Common myeloid progenitor, CD34-positive (primary cell): ENCODE measurements around the gene TPK1.

Source experiments
- CTCF ChIA-PET: fragments of 350-600 bp; sonication (Branson Sonifier 250); formaldehyde crosslinking; loops from one replicate; lab custom pipeline; 2021; ENCODE audit warnings: antibody characterized with exemption; lab: Charles Lee
- POLR2A ChIA-PET: fragments of 350-600 bp; sonication (Branson Sonifier 250); formaldehyde crosslinking; loops from one replicate; lab custom pipeline; 2021; ENCODE audit warnings: antibody characterized with exemption; lab: Charles Lee
- DNase-seq, 3 donors: peaks; one replicate each; pipeline versions ENCODE4 v3.0.0 to v3.0.0-alpha.2; 2013
- H3K27ac ChIP-seq, 2 experiments: 1 replicate in 1 of 2; 2 replicates in 1 of 2; pipeline ENCODE4 v1.7.0; 2013; ENCODE audit warnings: inconsistent platforms in 2 of 2, low read length in 2 of 2, mild to moderate bottlenecking in 2 of 2, low read depth in 1 of 2, moderate library complexity in 1 of 2; ENCODE audit not compliant: severe bottlenecking in 2 of 2, insufficient read depth in 1 of 2, poor library complexity in 1 of 2
- H3K27me3 ChIP-seq, 5 experiments: replicated peaks in 2 of 5; 1 replicate in 3 of 5; 2 replicates in 2 of 5; pipeline versions ENCODE4 v1.6.1 to v1.7.0; 2013; ENCODE audit warnings: low read length in 4 of 5, mild to moderate bottlenecking in 2 of 5, moderate library complexity in 2 of 5, inconsistent platforms in 1 of 5; ENCODE audit not compliant: insufficient read depth in 5 of 5, control insufficient read depth in 4 of 5
- H3K36me3 ChIP-seq, 4 experiments: 1 replicate in 2 of 4; 2 replicates in 2 of 4; pipeline versions ENCODE4 v1.6.1 to v1.7.0; 2013; ENCODE audit warnings: low read length in 3 of 4, control low read depth in 1 of 4, mild to moderate bottlenecking in 1 of 4; ENCODE audit not compliant: control insufficient read depth in 4 of 4, insufficient read depth in 4 of 4
- H3K4me1 ChIP-seq, 4 experiments: 1 replicate in 3 of 4; 2 replicates in 1 of 4; pipeline versions ENCODE4 v1.6.1 to v1.7.1; 2013; ENCODE audit warnings: low read length in 3 of 4, mild to moderate bottlenecking in 3 of 4, control low read depth in 1 of 4, inconsistent platforms in 1 of 4, moderate library complexity in 1 of 4; ENCODE audit not compliant: control insufficient read depth in 4 of 4, insufficient read depth in 4 of 4; ENCODE audit errors: control extremely low read depth in 1 of 4
- H3K4me3 ChIP-seq, 7 experiments: 1 replicate in 4 of 7; 2 replicates in 3 of 7; pipeline versions ENCODE4 v1.5.1 to v1.7.0; 2013; ENCODE audit warnings: mild to moderate bottlenecking in 7 of 7, low read length in 6 of 7, moderate library complexity in 6 of 7, inconsistent platforms in 2 of 7, low read depth in 2 of 7, control low read depth in 1 of 7; ENCODE audit not compliant: insufficient read depth in 4 of 7, control insufficient read depth in 1 of 7; ENCODE audit errors: extremely low read depth in 1 of 7
- H3K9me3 ChIP-seq, 5 experiments: 1 replicate in 4 of 5; 2 replicates in 1 of 5; pipeline versions ENCODE4 v1.6.1 to v1.7.1; 2013; ENCODE audit warnings: low read length in 4 of 5, mild to moderate bottlenecking in 2 of 5, inconsistent platforms in 1 of 5, low read depth in 1 of 5, moderate library complexity in 1 of 5; ENCODE audit not compliant: control insufficient read depth in 4 of 5, insufficient read depth in 2 of 5; ENCODE audit errors: control extremely low read depth in 1 of 5
- WGBS: methylation state at CpG from one replicate; pipeline ENCODE4 v1.1.5; 2013; ENCODE audit not compliant: insufficient coverage; 5-methylcytosine and 5-hydroxymethylcytosine counted together

Gene TPK1

DNA sequence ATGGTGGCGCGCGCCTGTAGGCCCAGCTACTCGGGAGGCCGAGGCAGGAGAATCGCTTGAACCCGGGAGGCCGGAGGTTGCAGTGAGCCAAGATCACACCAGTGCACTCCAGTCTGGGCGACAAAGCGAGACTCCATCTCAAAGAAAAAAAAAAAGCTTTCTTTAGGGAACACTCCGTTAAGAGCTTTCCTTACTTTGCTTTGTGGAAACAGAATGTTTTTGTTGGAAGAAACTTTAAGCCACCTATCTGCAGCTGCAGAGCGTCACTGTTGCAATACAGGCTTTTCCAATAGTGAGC is 641 bp upstream of the TPK1 start:
- peak overlapping the region in 1 of 2 experiments; percentile 89 for H3K27ac ChIP-seq
- H3K36me3 ChIP-seq, result no peaks in the 10 kb centered on the region
- DNase-seq, result no peak
- POLR2A ChIA-PET, result interaction anchor here (0.8 to 2.1 kb wide), 3 partner anchors 9 to 24 kb away, joined by 3 to 6 read pairs (median 3); no protein-coding TSS in a partner anchor
- WGBS, result 89% methylated on average over 9 of the region's 12 CpGs
- peaks cover 6 to 21% (median 16%) of the 10 kb centered on the region in 4 experiments for H3K4me1 ChIP-seq
- CTCF ChIA-PET, result interaction anchor here (1.0 to 4.0 kb wide), 7 partner anchors 9 to 96 kb away, joined by 3 to 14 read pairs (median 4); no protein-coding TSS in a partner anchor
- H3K9me3 ChIP-seq, result peaks cover 0 to 1% (median 0%) of the 10 kb centered on the region in 5 experiments
- H3K4me3 ChIP-seq, result peak overlapping the region in 4 of 7 experiments; percentile 81 to 99 (median 86)
- H3K27me3 ChIP-seq, result no peaks in the 10 kb centered on the region

DNA sequence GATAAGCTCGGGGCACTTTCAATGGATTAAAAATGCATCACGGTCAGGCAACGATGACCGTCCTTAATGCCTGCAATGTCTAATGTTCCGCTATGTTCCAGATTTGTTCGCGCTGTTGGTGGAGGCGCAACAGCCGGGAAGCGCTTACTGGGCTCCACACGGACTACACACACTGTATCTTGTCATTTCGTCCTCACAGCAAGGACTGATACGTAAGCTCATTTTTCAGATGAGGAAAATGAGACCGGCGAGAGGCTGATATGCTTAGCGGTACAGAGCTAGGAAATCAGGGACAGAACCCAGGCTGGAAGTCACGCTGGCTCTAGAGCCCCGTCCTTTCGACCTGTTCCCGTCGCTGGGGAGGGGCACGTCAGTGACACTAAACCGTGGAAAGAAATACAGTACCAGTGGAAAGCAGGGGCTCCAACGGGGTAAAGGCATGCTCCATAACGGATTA is 670 bp downstream of the TPK1 start:
- H3K9me3 ChIP-seq, result peaks cover 0 to 1% (median 0%) of the 10 kb centered on the region in 5 experiments
- peaks cover 0 to 2% (median 0%) of the 10 kb centered on the region in 4 experiments for H3K36me3 ChIP-seq
- H3K27ac ChIP-seq, result peak overlapping the region; percentile 74 to 89
- POLR2A ChIA-PET, result interaction anchor here (0.6 to 2.1 kb wide), 7 partner anchors 10 to 98 kb away, joined by 3 to 9 read pairs (median 5); no protein-coding TSS in a partner anchor
- peak in 2 of 3 donors; percentile 32 to 70 for DNase-seq
- CTCF ChIA-PET, result interaction anchor here (0.8 to 4.0 kb wide), 10 partner anchors 9 to 99 kb away, joined by 3 to 14 read pairs (median 4); no protein-coding TSS in a partner anchor
- peaks cover 6 to 20% (median 15%) of the 10 kb centered on the region in 4 experiments for H3K4me1 ChIP-seq
- H3K27me3 ChIP-seq, result no peaks in the 10 kb centered on the region
- 0% methylated on average over 18 of the region's 25 CpGs for WGBS
- peak overlapping the region; percentile 74 to 99 (median 87) for H3K4me3 ChIP-seq

DNA sequence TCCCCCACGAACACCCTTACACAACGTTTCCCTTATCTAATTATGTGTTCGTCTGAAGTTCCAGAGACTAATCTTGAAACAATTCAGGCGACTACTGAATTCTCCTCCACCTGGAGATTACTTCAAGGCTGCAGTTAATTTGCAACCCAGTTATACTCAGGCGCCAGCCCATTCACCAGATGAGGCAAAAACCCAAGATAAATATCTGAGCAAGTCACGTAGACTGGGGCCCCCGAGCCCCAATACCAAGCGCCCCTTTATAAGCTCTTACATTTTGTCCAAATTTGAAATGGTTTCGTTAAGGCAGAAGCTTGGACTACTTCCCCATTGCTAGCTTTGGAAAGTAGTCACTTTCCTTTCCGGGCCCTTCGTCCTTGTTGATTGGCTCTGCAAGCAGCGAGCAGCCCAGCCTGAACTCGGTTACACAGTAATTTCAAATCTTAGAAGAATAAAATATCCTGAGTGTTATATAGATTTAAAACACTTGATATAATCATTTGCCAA is 1.2 kb downstream of the TPK1 start:
- H3K4me3 ChIP-seq, result peak overlapping the region; percentile 74 to 99 (median 87)
- H3K27me3 ChIP-seq, result no peaks in the 10 kb centered on the region
- WGBS, result 39% methylated on average over 9 of the region's 13 CpGs
- peak; percentile 68 to 88 (median 85) for DNase-seq
- ChIA-PET CTCF (interaction anchor here (0.8 to 4.0 kb wide), 9 partner anchors 8 to 99 kb away, joined by 3 to 14 read pairs (median 5); no protein-coding TSS in a partner anchor), POLR2A (interaction anchor here (0.6 to 1.4 kb wide), 3 partner anchors 16 to 56 kb away, joined by 3 to 9 read pairs (median 3); no protein-coding TSS in a partner anchor)
- peak overlapping the region; percentile 74 to 89 for H3K27ac ChIP-seq
- H3K4me1 ChIP-seq, result peaks cover 6 to 20% (median 15%) of the 10 kb centered on the region in 4 experiments
- H3K36me3 ChIP-seq, result peaks cover 0 to 2% (median 0%) of the 10 kb centered on the region in 4 experiments
- H3K9me3 ChIP-seq, result peaks cover 0 to 2% (median 0%) of the 10 kb centered on the region in 5 experiments

DNA sequence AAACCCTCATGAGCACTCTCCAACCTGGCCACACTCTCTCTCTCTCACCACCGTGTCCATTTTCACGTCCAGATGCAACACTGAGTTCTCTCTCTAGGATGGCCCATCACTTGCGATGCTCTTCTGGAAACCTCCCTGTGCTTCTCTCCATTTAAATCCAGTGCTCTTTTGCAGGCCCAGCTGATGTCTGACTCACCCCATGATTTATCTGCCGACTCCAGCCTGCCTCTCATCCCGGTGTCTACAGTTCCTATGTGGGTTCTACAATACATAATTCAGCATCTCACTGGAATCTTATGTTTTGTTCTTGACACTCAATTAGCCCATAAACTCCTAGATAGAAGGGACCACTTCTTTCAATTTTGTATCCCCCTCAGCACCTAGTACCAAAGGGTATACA is 5.0 kb downstream of the TPK1 start:
- DNase-seq, result no peak
- H3K36me3 ChIP-seq, result peaks cover 0 to 2% (median 0%) of the 10 kb centered on the region in 4 experiments
- no peak overlapping the region for H3K27ac ChIP-seq
- no peak overlapping the region for H3K4me3 ChIP-seq
- H3K9me3 ChIP-seq, result peaks cover 0 to 2% (median 0%) of the 10 kb centered on the region in 5 experiments
- no peaks in the 10 kb centered on the region for H3K27me3 ChIP-seq
- CTCF ChIA-PET, result interaction anchor here (0.9 kb wide), 1 partner anchor 10 kb away, joined by 3 read pairs; no protein-coding TSS in a partner anchor
- WGBS, result 100% methylated on average over 5 of the region's 5 CpGs
- POLR2A ChIA-PET, result no interaction called here
- H3K4me1 ChIP-seq, result peaks cover 6 to 16% (median 10%) of the 10 kb centered on the region in 4 experiments

DNA sequence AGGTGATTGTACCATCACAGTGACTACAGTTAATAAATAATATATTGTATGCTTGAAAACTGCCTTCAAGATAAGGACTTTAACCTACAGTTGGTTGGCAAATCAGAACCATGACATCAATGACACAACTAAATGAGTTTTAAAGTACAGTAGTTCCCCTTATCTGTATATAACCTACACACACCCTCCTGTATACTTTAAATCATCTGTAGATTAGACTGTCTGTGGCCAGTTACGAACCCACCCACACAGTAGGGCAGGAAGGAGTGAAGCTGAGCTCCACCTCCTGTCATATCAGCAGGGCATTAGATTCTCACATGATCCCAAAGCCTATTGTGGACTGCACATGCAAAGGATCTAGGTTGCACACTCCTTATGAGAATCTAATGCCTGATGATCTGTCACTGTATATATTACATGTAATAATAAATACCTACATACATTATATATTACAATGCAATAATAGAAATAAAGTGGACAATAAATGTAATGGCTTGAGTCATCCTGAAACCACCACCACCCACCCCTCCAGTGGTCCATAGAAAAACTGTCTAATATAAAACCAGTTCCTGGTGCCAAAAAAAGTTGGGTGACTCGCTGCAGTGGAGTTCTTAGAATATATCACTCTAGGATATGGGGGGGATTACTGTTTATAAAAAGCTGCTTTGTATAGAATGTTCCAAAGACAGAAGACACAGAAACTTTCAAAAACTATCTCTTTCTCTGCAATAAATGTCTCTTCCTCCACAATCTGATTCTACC is 5.6 kb downstream of the TPK1 start:
- 86% methylated on average over 1 of the region's 2 CpGs for whole genome bisulfite sequencing

DNA sequence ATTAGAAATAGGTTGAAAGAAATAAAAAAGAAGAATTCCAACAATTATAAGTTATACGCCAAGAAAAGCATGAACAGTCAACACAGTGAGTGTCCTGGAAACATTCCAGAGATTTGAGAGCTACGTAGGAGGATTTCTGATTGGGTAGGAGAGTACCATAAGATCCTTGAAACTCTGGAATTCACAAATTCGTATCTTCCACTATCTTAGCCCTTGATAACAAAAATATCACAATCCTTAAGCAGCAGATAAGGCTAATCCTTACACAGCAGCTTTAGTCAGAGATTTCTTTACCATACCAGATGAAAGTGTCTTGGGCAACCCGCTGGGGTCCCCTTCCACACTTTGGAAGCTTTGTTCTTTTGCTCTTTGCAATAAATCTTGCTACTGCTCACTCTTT is 8.2 kb downstream of the TPK1 start:
- CTCF ChIA-PET, result no interaction called here
- Histone ChIP-seq H3K9me3 (peaks cover 0 to 2% (median 0%) of the 10 kb centered on the region in 5 experiments), H3K27ac (no peak overlapping the region), H3K4me1 (no peaks in the 10 kb centered on the region), H3K36me3 (peaks cover 0 to 2% (median 0%) of the 10 kb centered on the region in 4 experiments), H3K4me3 (no peak overlapping the region), H3K27me3 (no peaks in the 10 kb centered on the region)
- 80% methylated on average over 1 of the region's 4 CpGs for WGBS
- POLR2A ChIA-PET, result no interaction called here
- DNase-seq, result no peak

More for the DNA sequence above, 5.6 kb downstream of the TPK1 start:
- ChIA-PET POLR2A (no interaction called here), CTCF (interaction anchor here (0.8 to 0.9 kb wide), 2 partner anchors 9 to 12 kb away, joined by 3 read pairs; no protein-coding TSS in a partner anchor)
- H3K36me3 ChIP-seq, result peaks cover 0 to 2% (median 0%) of the 10 kb centered on the region in 4 experiments
- no peaks in the 10 kb centered on the region for H3K27me3 ChIP-seq
- no peak overlapping the region for H3K27ac ChIP-seq
- peaks cover 6 to 14% (median 8%) of the 10 kb centered on the region in 4 experiments for H3K4me1 ChIP-seq
- no peak overlapping the region for H3K4me3 ChIP-seq
- no peak for DNase-seq
- H3K9me3 ChIP-seq, result peaks cover 0 to 2% (median 0%) of the 10 kb centered on the region in 5 experiments
